HG03045 (cell line): ENCODE data around the gene ELL2.
"Not testable (repeated sequence)": the region's sequence is repeated elsewhere in the genome, so short reads cannot be mapped to it uniquely, and the experiment has no call there.

Source experiments
- ATAC-seq: cut with Tn5 transposase; IDR thresholded peaks from one replicate; pipeline ENCODE4 v1.9.1; 2021; ENCODE audit warnings: mild to moderate bottlenecking, moderate library complexity; ENCODE audit not compliant: unreplicated experiment

Gene ELL2

DNA sequence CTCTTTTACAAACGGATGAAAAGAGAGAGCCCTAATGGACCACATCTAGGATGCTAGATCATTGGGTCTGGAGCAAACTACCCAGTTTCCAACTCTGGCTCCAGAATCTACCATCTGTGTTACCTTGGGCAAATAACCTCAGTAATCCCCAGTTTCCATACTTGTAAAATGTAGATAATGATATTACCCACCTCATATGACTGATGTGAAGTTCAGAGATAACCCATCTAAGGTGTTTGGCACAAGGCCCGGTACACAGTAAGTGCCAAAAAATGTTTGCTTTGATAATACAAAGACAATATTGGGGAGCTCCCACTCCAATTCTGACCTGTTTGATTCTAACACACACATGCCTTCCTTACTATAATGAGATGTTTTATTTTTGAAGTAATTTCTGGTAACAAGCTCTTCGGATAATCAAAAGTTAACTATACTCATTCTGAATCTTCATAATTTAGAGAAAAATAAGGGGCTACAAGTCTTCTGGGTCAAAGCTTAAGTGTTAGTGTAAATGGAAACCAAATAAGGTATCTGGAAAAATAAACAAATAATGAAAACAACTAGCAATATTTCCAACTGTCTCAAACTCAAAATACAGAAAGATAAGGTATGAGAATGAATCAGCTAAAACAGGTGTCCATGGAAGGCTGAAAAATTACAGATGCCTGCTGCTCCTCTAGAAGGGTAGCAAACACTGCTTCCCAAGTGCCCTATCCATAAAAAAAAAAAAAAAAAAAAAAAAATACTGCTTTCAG, 30.4 kb downstream of the ELL2 start:
- ATAC-seq = no peak

- no peak for ATAC-seq
These were observed 31.3 kb downstream of the ELL2 start for GRCh38 chr5:95930141-95930930.

GRCh38 chr5:95928724-95929253, 32.9 kb downstream of the ELL2 start:
- ATAC-seq = no peak

- peak; percentile 70 for ATAC-seq
These were observed 33.5 kb downstream of the ELL2 start for GRCh38 chr5:95927927-95928723.

DNA sequence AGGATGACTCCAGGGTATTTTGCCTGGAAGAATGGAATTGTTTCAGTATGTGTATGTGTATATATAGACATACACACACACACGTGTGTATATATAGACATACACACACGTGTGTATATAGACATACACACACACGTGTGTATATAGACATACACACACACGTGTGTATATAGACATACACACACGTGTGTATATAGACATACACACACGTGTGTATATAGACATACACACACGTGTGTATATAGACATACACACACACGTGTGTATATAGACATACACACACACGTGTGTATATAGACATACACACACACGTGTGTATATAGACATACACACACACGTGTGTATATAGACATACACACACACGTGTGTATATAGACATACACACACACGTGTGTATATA, 34.4 kb downstream of the ELL2 start:
- not testable (repeated sequence) for ATAC-seq

- peak; percentile 42 for ATAC-seq
These were observed 35.7 kb downstream of the ELL2 start for GRCh38 chr5:95925939-95926338.

GRCh38 chr5:95925378-95925744, 36.3 kb downstream of the ELL2 start:
- ATAC-seq = no peak

DNA sequence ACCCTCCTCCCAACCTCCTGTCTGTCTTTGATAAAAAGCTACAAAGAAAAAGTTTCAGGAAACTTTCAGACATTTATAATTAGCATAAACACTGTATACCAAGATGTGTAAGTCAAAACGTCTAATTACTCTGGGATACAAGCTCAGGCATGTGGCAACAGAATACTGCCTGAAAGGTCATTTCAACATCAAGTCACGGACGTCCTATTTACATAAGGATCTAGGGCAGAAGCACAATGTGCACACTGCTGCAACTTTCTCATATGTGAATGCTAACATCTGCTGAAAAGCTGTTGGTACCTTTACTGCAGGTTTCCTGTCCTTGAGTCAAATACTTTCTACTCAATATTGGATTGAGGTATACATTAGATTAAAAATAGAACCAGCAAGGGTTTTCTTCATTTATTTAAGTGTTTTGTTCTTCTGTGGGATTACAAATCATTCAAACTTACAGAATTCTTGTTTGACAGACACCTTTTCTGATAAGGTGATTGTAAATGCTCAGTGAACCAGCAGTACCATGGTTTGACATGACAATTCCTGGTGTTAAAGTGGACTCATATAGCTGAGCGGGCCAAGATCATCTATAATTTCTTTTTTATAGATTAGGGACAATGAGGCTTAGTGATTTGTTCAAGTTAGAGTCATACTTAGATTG, 36.8 kb downstream of the ELL2 start:
- no peak for ATAC-seq

DNA sequence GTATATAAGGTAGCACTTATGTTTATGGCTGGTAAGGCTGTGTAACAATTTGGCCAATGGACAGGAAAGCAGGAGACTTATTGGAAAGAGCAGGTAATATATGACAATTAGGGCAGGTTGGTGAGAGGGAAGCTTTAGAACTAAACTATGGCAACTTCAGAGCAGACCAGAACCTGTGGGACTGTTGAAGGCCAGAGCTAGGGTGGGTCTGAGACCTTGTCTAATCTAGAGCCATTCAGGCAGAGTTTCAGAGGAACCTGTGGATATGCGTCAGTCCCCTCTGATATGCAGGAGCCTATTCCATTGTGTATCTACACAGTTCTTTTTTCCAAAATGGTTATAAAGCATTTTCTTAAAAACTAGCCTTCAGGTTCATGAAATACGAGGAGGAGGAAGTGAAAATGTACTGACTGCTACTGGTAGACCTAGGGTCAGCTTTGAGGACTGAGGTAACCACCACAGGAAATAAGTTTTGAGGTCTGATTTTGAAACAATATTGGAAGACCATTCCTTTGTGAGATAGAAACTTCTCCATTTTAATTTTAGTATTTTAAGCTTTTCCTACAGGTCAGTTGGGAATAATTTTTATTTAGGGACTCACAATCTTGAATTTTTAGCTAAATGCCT, 37.6 kb downstream of the ELL2 start:
- no peak for ATAC-seq

DNA sequence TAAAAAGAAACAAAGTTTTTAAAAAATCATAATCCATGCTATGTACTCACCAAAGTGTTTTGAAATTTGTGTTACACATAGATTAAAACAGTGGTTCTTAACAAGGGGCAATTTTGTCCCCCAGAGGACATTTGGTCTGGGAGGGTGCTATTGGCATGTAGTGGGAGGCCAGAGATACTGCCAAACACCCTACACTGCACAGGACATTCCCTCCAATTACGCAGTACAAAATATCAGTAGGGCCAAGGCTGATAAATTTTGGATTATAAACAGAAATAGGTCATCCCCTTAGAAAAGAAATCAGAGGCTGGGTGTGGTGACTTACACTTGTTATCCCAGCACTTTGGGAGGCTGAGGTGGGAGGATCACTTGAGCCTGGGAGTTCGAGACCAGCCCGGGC, 38.9 kb downstream of the ELL2 start:
- no peak for ATAC-seq

DNA sequence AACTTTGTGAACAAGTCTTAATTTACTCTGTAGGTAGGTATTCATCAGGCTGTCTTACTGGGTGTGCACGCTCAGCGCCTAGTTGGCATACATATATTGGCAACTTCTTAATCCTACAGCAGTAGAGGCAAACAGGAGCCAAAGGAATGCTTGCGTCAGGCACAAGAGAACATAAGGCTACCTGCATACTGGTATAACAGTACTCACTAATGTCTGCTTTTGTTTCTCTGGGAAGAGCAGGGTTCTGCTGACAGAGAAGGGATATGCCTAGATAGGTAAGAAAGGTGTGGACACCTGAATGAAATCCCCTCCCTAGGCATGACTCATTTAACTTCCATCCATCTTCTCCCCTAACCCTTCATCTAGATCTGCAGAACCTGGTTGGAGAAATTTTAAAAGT, 40.1 kb downstream of the ELL2 start:
- ATAC-seq = no peak

GRCh38 chr5:95920822-95921221, 40.8 kb downstream of the ELL2 start:
- no peak for ATAC-seq

- no peak for ATAC-seq
These were observed 42.0 kb downstream of the ELL2 start for GRCh38 chr5:95919658-95920057.

- ATAC-seq = no peak
These were observed 43.1 kb downstream of the ELL2 start for GRCh38 chr5:95918421-95919006.

DNA sequence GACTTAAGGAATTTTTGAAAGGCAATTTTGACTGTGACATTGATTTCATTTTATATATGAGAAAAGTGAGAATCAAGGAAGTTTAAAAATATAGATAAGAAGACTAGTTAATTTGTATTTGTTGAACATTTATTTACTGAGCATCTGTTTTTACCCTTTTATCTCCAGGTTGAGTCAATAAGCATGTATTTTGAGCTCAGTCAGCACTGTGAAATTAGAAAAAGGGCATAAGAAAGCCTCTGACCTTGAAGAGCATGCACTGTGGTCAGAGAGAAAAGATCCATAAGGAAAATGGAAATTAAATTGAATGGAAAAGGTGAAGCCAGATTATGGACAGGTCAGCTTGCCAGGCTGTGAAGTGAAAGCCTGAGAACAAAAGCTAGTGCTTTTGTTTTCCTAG, 44.4 kb downstream of the ELL2 start:
- ATAC-seq = no peak

GRCh38 chr5:95916687-95917085, 45.0 kb downstream of the ELL2 start:
- no peak for ATAC-seq

DNA sequence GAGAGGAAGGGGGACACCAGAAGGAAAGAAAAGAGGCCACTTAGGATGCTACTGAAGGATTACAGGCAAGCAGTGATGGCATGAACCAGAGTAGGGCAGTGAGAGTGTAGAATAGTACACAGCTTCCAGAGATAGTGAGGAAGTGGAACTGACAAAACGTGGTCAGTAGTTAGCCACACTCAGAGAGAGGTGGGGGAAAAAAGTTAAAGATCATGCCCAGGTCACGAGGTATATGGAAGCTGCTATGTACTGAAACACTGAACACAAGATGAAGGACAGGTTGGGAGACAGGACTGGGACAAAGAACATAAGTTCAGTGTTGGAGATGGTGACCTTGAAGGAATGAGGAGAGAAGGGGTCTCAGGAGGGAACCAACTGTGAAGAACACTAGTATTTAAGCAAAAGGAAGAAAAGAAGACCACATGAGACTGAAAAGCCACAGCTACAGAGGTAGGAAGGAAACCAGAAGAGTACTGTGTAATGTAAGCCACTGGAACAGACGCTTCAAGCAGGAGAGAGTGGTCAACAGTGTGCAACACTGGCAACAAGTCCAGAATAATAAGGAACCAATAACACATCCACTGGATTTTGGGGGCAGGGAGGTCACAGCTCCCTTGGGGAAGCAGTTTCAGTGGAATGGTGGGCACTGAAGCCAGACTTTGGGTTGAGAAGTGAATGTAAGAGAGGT, 45.5 kb downstream of the ELL2 start:
- peak; percentile 44 for ATAC-seq

GRCh38 chr5:95913663-95914062, 48.0 kb downstream of the ELL2 start:
- no peak for ATAC-seq

DNA sequence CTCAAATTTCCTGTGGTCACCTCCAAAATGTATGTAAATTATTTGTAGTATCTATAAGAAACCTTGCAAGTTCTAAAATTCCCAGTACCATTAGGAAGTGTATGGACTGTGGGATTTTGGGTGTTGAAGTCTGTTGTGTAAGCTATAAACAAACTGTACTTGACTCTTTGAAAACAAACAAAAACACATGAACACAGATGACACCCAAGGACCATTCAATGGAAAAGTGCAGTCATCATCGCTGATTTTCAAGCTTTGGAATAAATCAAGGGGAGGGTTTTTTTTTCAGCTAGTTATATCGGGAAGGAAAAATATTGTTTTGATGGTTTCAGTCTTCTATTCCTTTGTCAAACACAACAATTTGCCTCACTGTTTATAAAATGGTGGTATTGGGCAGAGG, 49.6 kb downstream of the ELL2 start:
- ATAC-seq = no peak
